NCI-H1417 (cell line): ENCODE results near the gene MGAT4C.

Experiments
- DNase-seq, 3 experiments: peaks; one replicate each; lab custom pipeline; 2025; lab: John Stamatoyannopoulos, UW

Gene MGAT4C

DNA sequence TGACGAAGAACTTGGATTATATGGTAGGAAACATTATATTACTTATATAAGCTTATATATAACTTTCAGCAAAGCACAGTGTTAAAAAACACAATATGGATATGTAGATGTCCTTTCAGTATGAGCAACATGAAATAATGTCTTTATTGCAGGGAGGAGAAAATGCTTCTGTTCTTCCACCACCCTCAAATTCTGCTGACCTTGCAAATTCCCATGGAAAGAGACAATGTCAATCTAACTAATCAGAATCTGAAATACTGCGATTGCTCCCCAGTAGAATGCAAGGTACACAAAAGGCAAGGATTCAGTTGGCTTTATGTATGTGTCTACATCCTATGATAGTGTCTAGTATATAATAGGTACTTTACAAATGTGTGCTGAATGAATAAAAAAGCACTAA is 26.4 kb downstream of the MGAT4C start:
- DNase-seq = no peak

GRCh38 chr12:86228656-86229055 is 27.5 kb downstream of the MGAT4C start:
- no peak for DNase-seq

DNA sequence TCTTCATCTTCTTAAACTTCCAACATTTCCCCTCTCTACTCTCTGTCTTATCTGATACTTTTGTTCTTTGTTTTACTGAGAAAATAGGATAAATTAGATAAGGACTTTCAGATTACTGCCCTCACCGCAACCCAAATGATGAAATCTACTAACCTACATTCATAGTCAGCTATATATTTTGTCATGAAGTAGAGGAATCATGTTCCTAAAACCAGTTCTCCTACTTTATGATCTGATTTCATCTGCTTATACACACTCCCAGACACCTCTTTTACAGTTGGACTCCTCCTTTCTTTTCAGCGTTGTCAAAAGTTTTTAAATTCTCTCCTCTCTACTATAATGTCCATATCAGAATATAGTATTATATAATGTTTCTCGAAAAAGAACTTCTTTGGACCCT is 29.7 kb downstream of the MGAT4C start:
- no peak for DNase-seq

- no peak for DNase-seq
These were observed 39.6 kb downstream of the MGAT4C start for GRCh38 chr12:86216591-86216990.

GRCh38 chr12:86213012-86213411 is 43.2 kb downstream of the MGAT4C start:
- no peak for DNase-seq

- no peak for DNase-seq
These were observed 57.3 kb downstream of the MGAT4C start for GRCh38 chr12:86198696-86199444.

GRCh38 chr12:86196465-86196864 is 59.7 kb downstream of the MGAT4C start:
- no peak for DNase-seq

- DNase-seq = no peak
These were observed 61.5 kb downstream of the MGAT4C start for GRCh38 chr12:86194721-86195120.

GRCh38 chr12:86193931-86194330 is 62.3 kb downstream of the MGAT4C start:
- DNase-seq = no peak

- no peak for DNase-seq
These were observed 68.0 kb downstream of the MGAT4C start for GRCh38 chr12:86188226-86188625.

DNA sequence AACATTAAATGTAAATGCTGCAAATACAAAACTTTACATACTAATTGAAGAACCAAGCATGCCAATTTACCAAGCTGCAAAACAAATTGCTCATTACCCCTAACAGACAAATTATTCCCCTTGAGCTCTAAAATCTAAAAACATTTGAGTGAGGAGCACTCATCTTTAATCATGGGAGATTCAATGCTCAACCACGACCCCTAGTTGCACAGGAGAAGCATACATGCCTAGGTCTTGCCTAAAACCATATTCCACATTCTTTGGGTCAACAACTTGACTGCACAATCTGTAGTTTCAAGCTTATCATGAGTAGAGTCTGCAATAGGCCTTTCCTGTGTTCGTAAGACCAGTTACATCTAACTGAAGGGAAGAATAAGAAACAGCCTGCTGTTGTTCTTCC is 69.7 kb downstream of the MGAT4C start:
- DNase-seq = no peak

- DNase-seq = no peak
These were observed 76.3 kb downstream of the MGAT4C start for GRCh38 chr12:86179855-86180254.

GRCh38 chr12:86174188-86174587 is 82.0 kb downstream of the MGAT4C start:
- DNase-seq = no peak

- no peak for DNase-seq
These were observed 83.2 kb downstream of the MGAT4C start for GRCh38 chr12:86172913-86173443.

GRCh38 chr12:86170051-86170450 is 86.1 kb downstream of the MGAT4C start:
- DNase-seq = no peak

DNA sequence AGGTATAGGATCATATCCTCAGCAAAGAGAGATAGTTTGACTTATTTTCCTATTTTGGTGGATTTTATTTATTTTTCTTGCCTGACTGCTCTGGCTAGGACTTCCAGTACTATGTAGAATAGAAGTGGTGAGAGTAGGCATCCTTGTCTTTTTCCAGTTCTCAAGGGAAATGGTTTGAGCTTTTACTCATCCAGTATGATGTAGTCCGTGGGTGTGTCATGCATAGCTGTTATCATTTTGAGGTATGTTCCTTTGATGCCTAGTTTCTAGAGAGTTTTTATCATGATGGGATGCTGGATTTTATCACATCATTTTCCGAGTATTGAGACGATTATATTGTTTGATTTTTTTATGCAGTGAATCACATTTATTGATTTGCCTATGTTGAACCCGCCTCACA is 97.2 kb downstream of the MGAT4C start:
- DNase-seq = no peak

- DNase-seq = no peak
These were observed 101.6 kb downstream of the MGAT4C start for GRCh38 chr12:86154620-86155019.

DNA sequence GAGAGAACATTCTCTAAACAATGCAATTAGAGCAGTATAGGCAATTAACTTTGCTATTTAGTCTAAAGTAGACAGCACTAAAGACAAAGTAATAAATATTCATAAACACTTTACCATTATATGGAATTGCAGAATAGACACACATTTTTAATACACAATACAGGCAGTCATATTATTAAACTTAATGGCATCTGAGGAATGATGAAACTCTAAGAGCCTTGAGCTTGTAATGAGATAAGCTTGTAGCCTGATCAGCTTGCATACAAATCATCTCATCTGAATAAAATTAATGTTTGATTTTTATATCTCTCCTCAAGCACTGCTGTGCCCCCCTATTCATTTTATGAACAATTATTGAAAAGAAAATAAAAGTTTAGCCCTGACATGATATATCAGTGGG is 107.6 kb downstream of the MGAT4C start:
- DNase-seq = no peak

DNA sequence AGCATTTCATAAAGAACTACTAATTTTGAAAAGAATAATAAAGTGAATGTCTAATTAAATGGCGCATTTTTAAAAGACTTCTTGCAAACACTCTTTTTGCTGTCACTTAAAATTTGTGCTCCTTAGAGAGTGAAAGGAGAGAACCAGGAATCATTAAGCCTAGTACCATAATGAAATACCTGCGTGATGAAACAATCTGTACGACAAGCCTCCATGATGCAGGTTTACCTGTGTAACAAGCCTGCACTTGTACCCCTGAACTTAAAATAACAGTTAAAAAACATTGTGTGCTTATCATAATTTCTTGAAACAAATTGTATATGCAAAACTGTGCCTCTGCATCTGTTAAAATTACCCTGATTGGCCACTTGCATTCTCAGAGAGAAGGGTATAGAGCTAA is 108.1 kb downstream of the MGAT4C start:
- no peak for DNase-seq

DNA sequence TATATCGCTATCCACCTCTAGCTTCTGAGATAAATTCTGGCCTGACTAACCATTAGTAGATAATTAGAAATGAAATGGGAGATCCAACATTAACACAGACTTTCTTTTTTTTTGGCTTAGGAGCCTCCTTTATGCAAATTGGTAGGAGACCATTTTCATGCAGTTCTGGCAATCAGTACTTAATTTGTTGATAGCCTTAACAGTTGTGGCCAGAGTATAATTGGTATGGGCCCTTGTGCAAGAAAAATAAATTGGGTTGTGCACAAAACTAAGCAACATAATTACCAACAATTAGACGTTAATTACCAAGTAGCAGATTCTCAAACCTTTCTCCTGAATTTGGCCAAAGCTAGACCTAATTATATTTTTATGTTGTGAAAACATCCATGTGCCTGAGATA is 111.0 kb downstream of the MGAT4C start:
- DNase-seq = peak in 1 of 3 experiments; percentile 49

- DNase-seq = peak in 1 of 3 experiments; percentile 35
These were observed 113.0 kb downstream of the MGAT4C start for GRCh38 chr12:86143162-86143561.

DNA sequence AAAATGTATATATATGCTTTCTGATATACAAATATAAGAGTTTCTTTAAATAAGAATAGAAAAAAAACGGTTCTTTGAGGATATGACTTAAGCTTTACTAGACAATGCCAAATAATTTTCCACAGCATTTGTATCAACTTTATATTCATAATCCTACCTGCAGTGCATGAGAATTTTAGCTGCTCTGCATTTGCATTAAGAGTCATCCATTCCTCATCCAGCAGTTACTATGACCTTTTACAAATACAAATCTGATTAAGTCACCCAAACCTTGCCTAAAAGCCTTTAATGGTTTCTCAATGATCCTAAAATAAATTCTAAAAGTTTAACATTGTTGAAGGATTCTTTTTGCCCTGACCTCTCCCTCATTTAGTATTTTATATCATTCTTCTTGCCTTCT is 116.5 kb downstream of the MGAT4C start:
- no peak for DNase-seq

- DNase-seq = no peak
These were observed 117.4 kb downstream of the MGAT4C start for GRCh38 chr12:86138770-86139169.

DNA sequence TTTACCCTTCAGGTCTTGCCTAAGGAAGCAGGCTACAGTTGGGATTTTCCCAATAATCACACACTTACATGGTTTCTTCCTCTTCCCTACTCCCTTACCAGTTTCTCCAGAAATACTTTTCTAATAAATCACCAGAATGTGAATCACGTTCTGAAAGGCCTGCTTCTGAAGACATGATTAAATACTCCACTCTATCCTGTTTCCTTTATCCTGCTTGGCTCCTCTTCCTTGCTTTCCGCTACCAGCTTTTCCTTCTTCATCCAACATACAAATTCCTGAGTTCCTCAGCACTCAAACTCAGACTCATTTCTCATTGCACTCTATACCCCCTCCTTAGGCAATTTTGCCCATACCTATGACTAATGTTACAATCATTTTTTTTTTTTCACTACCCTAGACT is 118.3 kb downstream of the MGAT4C start:
- DNase-seq = no peak
